ENCODE measurements around the gene CXorf66. TPM values are rescaled to one million over a fixed set of nuclear protein-coding genes. Genes with fewer than 3 reads are reported as not detected.
"Not testable (repeated sequence)": the region's sequence is repeated elsewhere in the genome, so short reads cannot be mapped to it uniquely, and the experiment has no call there.

CXorf66 gene
- total RNA-seq, 1 donor from 2014 or later, result not detected

- no peak overlapping the region for H3K4me3 Mint-ChIP-seq (ENCODE audit: unreplicated experiment)
- H3K27ac Mint-ChIP-seq (ENCODE audit: unreplicated experiment), result no peak overlapping the region
- no peaks in the 10 kb centered on the region for H3K27me3 Mint-ChIP-seq (ENCODE audit: unreplicated experiment)
- DNase-seq (ENCODE audit: low spot score), result no peak
- no peaks in the 10 kb centered on the region for H3K36me3 Mint-ChIP-seq (ENCODE audit: low read depth, unreplicated experiment)
- no peak for TF ChIP-seq CTCF (IDR thresholded peaks at IDR 0.05; ENCODE audit: unreplicated experiment)
- H3K9me3 Mint-ChIP-seq (ENCODE audit: unreplicated experiment), result no peaks in the 10 kb centered on the region
- H3K4me1 Mint-ChIP-seq (ENCODE audit: unreplicated experiment), result peaks cover 2% of the 10 kb centered on the region
Observed at GRCh38 chrX:139924696-139925095, 40.6 kb downstream of the CXorf66 start.

- no peak overlapping the region for H3K4me3 Mint-ChIP-seq (ENCODE audit: unreplicated experiment)
- TF ChIP-seq CTCF (IDR thresholded peaks at IDR 0.05; ENCODE audit: unreplicated experiment), result no peak
- no peaks in the 10 kb centered on the region for H3K27me3 Mint-ChIP-seq (ENCODE audit: unreplicated experiment)
- H3K4me1 Mint-ChIP-seq (ENCODE audit: unreplicated experiment), result peaks cover 2% of the 10 kb centered on the region
- DNase-seq (ENCODE audit: low spot score), result no peak
- no peaks in the 10 kb centered on the region for H3K36me3 Mint-ChIP-seq (ENCODE audit: low read depth, unreplicated experiment)
- H3K27ac Mint-ChIP-seq (ENCODE audit: unreplicated experiment), result no peak overlapping the region
- H3K9me3 Mint-ChIP-seq (ENCODE audit: unreplicated experiment), result no peaks in the 10 kb centered on the region
Observed at GRCh38 chrX:139924069-139924695, 41.1 kb downstream of the CXorf66 start.

DNA sequence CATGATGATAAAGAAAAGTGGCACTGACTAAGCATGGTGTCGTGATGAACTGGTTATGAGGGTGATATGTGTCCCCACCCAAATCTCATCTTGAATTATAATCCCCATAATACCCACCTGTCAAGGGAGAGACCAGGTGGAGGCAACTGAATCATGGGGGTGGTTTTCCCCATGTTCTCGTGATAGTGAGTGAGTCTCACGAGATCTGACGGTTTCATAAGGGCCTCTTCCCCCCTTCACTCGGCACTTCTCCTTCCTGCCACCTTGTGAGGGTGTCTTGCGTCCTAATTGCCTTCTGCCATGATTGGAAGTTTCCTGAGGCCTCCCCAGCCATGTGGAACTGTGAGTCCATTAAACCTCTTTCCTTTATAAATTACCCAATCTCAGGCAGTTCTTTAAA, 44.2 kb downstream of the CXorf66 start:
- not testable (repeated sequence) for H3K9me3 Mint-ChIP-seq (ENCODE audit: unreplicated experiment); H3K27ac Mint-ChIP-seq (ENCODE audit: unreplicated experiment); H3K36me3 Mint-ChIP-seq (ENCODE audit: low read depth, unreplicated experiment); H3K4me3 Mint-ChIP-seq (ENCODE audit: unreplicated experiment); H3K4me1 Mint-ChIP-seq (ENCODE audit: unreplicated experiment); DNase-seq (ENCODE audit: low spot score); H3K27me3 Mint-ChIP-seq (ENCODE audit: unreplicated experiment)

DNA sequence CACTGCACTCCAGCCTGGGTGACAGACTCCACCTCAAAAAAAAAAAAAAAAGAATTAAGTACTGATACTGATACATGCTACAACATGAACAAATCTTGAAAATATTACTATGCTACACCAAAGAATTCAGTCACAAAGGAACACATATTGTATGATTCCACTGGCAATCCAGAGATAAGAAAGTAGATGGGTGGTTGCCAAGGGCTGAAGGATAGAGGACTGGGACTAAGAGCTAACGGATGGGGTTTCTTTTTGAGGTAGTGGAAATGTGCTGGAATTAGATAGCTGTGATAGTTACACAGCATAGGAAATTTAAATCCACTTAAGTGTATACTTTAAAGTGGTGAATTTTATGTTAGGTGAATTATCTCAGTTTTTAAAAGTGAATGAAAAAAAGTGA, 45.0 kb downstream of the CXorf66 start:
- DNase-seq (ENCODE audit: low spot score), result no peak
- no peaks in the 10 kb centered on the region for H3K27me3 Mint-ChIP-seq (ENCODE audit: unreplicated experiment)
- H3K36me3 Mint-ChIP-seq (ENCODE audit: low read depth, unreplicated experiment), result no peaks in the 10 kb centered on the region
- H3K4me3 Mint-ChIP-seq (ENCODE audit: unreplicated experiment), result no peak overlapping the region
- H3K9me3 Mint-ChIP-seq (ENCODE audit: unreplicated experiment), result no peaks in the 10 kb centered on the region
- no peak overlapping the region for H3K27ac Mint-ChIP-seq (ENCODE audit: unreplicated experiment)
- no peak for TF ChIP-seq CTCF (IDR thresholded peaks at IDR 0.05; ENCODE audit: unreplicated experiment)
- peaks cover 4% of the 10 kb centered on the region for H3K4me1 Mint-ChIP-seq (ENCODE audit: unreplicated experiment)

DNA sequence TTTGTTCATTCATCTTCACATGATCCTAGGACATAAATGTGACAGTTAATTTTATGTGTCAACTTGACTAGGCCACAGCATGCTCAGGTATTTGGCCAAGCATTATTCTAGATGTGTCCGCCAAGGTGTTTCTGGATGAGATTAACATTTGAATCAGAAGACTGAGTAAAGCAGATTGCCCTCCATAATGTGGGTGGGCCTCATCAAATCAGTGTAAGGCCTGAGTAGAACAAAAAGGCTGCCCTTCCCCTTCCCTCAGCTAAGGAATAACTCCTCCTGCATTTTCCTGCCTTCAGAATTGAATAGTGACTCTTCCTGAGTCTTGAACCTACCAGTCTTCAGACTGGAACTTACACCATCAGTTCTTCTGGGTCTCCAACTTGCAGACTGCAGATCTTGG, 50.9 kb downstream of the CXorf66 start:
- Mint-ChIP-seq H3K9me3 (ENCODE audit: unreplicated experiment) (no peaks in the 10 kb centered on the region), H3K36me3 (ENCODE audit: low read depth, unreplicated experiment) (no peaks in the 10 kb centered on the region), H3K4me1 (ENCODE audit: unreplicated experiment) (peaks cover 10% of the 10 kb centered on the region), H3K27ac (ENCODE audit: unreplicated experiment) (no peak overlapping the region), H3K4me3 (ENCODE audit: unreplicated experiment) (no peak overlapping the region), H3K27me3 (ENCODE audit: unreplicated experiment) (no peaks in the 10 kb centered on the region)
- DNase-seq (ENCODE audit: low spot score), result no peak
- no peak for TF ChIP-seq CTCF (IDR thresholded peaks at IDR 0.05; ENCODE audit: unreplicated experiment)
